ENCODE results near the gene ARNT2. TPM values are rescaled to one million over a fixed set of nuclear protein-coding genes. Genes with fewer than 3 reads are reported as not detected.
A peak's percentile ranks its signal among the peaks of the same experiment; 100 is the strongest.

ARNT2 gene
- total and polyA plus RNA-seq, 2 experiments from 2014 or later: 3.9 to 5.3 TPM

GRCh38 chr15:80550908-80551260 is 146.7 kb downstream of the ARNT2 start:
- H3K4me1 ChIP-seq (ENCODE audit: insufficient read depth): peaks cover 7% of the 10 kb centered on the region
- TF ChIP-seq EZH2 (IDR thresholded peaks at IDR 0.05; ENCODE audit: borderline replicate concordance) (no peak), CTCF (IDR thresholded peaks at IDR 0.05; ENCODE audit: poor library complexity) (no peak), EZH2phosphoT487 (IDR thresholded peaks at IDR 0.05; ENCODE audit: low read depth, severe bottlenecking, unreplicated experiment) (no peak)
- no peaks in the 10 kb centered on the region for H3K27me3 ChIP-seq
- H2AFZ ChIP-seq: no peak overlapping the region
- H3K9me3 ChIP-seq (ENCODE audit: low read depth): no peaks in the 10 kb centered on the region
- H3K4me3 ChIP-seq: no peak overlapping the region
- DNase-seq (ENCODE audit: low spot score): no peak
- H4K20me1 ChIP-seq (ENCODE audit: insufficient read depth, poor library complexity, severe bottlenecking): no peaks in the 10 kb centered on the region
- H3K9me2 ChIP-seq (replicated peaks; ENCODE audit: insufficient read depth): no peaks in the 10 kb centered on the region
- H3K79me2 ChIP-seq: no peaks in the 10 kb centered on the region
- WGBS (ENCODE audit: low lambda C conversion rate, missing lambda C conversion rate): 78% methylated on average over 4 of the region's 4 CpGs
- H3K36me3 ChIP-seq (replicated peaks; ENCODE audit: insufficient read depth, low read depth): no peaks in the 10 kb centered on the region
- H3K4me2 ChIP-seq: no peak overlapping the region
- H3K27ac ChIP-seq: peak overlapping the region; percentile 47

- TF ChIP-seq CTCF (IDR thresholded peaks at IDR 0.05; ENCODE audit: poor library complexity) (no peak), EZH2phosphoT487 (IDR thresholded peaks at IDR 0.05; ENCODE audit: low read depth, severe bottlenecking, unreplicated experiment) (no peak), EZH2 (IDR thresholded peaks at IDR 0.05; ENCODE audit: borderline replicate concordance) (no peak)
- no peak for DNase-seq (ENCODE audit: low spot score)
- no peaks in the 10 kb centered on the region for H4K20me1 ChIP-seq (ENCODE audit: insufficient read depth, poor library complexity, severe bottlenecking)
- H3K9me3 ChIP-seq (ENCODE audit: low read depth): no peaks in the 10 kb centered on the region
- H3K4me3 ChIP-seq: no peak overlapping the region
- H3K27me3 ChIP-seq: no peaks in the 10 kb centered on the region
- WGBS (ENCODE audit: low lambda C conversion rate, missing lambda C conversion rate): 93% methylated on average over 3 of the region's 3 CpGs
- no peak overlapping the region for H2AFZ ChIP-seq
- no peak overlapping the region for H3K4me2 ChIP-seq
- H3K4me1 ChIP-seq (ENCODE audit: insufficient read depth): peaks cover 7% of the 10 kb centered on the region
- H3K79me2 ChIP-seq: no peaks in the 10 kb centered on the region
- H3K36me3 ChIP-seq (replicated peaks; ENCODE audit: insufficient read depth, low read depth): no peaks in the 10 kb centered on the region
- H3K27ac ChIP-seq: no peak overlapping the region
- no peaks in the 10 kb centered on the region for H3K9me2 ChIP-seq (replicated peaks; ENCODE audit: insufficient read depth)
Observed at GRCh38 chr15:80551348-80551747, 147.2 kb downstream of the ARNT2 start.

GRCh38 chr15:80554560-80554959 is 150.4 kb downstream of the ARNT2 start:
- H2AFZ ChIP-seq: no peak overlapping the region
- H4K20me1 ChIP-seq (ENCODE audit: insufficient read depth, poor library complexity, severe bottlenecking): no peaks in the 10 kb centered on the region
- TF ChIP-seq EZH2phosphoT487 (IDR thresholded peaks at IDR 0.05; ENCODE audit: low read depth, severe bottlenecking, unreplicated experiment) (no peak), EZH2 (IDR thresholded peaks at IDR 0.05; ENCODE audit: borderline replicate concordance) (no peak), CTCF (IDR thresholded peaks at IDR 0.05; ENCODE audit: poor library complexity) (no peak)
- H3K4me1 ChIP-seq (ENCODE audit: insufficient read depth): peaks cover 7% of the 10 kb centered on the region
- no peak overlapping the region for H3K4me3 ChIP-seq
- no peak overlapping the region for H3K27ac ChIP-seq
- WGBS (ENCODE audit: low lambda C conversion rate, missing lambda C conversion rate): 69% methylated on average over 1 of the region's 1 CpG
- H3K27me3 ChIP-seq: no peaks in the 10 kb centered on the region
- DNase-seq (ENCODE audit: low spot score): no peak
- H3K9me3 ChIP-seq (ENCODE audit: low read depth): no peaks in the 10 kb centered on the region
- H3K36me3 ChIP-seq (replicated peaks; ENCODE audit: insufficient read depth, low read depth): no peaks in the 10 kb centered on the region
- no peak overlapping the region for H3K4me2 ChIP-seq
- H3K9me2 ChIP-seq (replicated peaks; ENCODE audit: insufficient read depth): no peaks in the 10 kb centered on the region
- no peaks in the 10 kb centered on the region for H3K79me2 ChIP-seq

All from hepatocyte (in vitro differentiated cells).